ENCODE data around the gene PNLIPRP1. TPM values are rescaled to one million over a fixed set of nuclear protein-coding genes. Genes with fewer than 3 reads are reported as not detected.

Gene PNLIPRP1
- total RNA-seq, 1 experiment from 2014 or later = not detected

GRCh38 chr10:116565534-116565933 is 25.2 kb upstream of the PNLIPRP1 start:
- Histone ChIP-seq H3K79me2 (ENCODE audit: low read depth) (no peaks in the 10 kb centered on the region), H3K27me3 (ENCODE audit: insufficient read depth, low read depth) (peaks cover 15% of the 10 kb centered on the region; the same call in 1 of the 2 replicates), H3K9me3 (ENCODE audit: insufficient read depth, low read depth) (no peaks in the 10 kb centered on the region), H3K4me3 (no peak overlapping the region), H3F3A (ENCODE audit: insufficient read depth, low read depth) (no peaks in the 10 kb centered on the region), H3K27ac (no peak overlapping the region), H4K20me1 (ENCODE audit: insufficient read depth) (no peaks in the 10 kb centered on the region), H2AFZ (no peak overlapping the region), H3K4me2 (no peak overlapping the region), H3K4me1 (replicated peaks; ENCODE audit: insufficient read depth) (no peaks in the 10 kb centered on the region), H3K9me2 (ENCODE audit: insufficient read depth) (no peaks in the 10 kb centered on the region), H3K36me3 (ENCODE audit: low read depth) (no peaks in the 10 kb centered on the region)
- BruUV-seq (replicated peaks) = no TSS peak
- DNase-seq = no peak
- no peak for TF ChIP-seq CTCF (conservative IDR thresholded peaks at IDR 0.05)
- no peak for TF ChIP-seq EZH2 (IDR thresholded peaks at IDR 0.05; ENCODE audit: low read depth)
- intact Hi-C loops (cut with micrococcal nuclease; ENCODE audit: unreplicated experiment) = no loop called here
- POLR2A ChIA-PET (ENCODE audit: unreplicated experiment) = no interaction called here
- CTCF ChIA-PET = interaction anchor here (0.6 kb wide), 1 partner anchor 120 kb away, joined by 4 read pairs; no protein-coding TSS in a partner anchor

GRCh38 chr10:116566932-116567331 is 23.8 kb upstream of the PNLIPRP1 start:
- Histone ChIP-seq H3F3A (ENCODE audit: insufficient read depth, low read depth) (no peaks in the 10 kb centered on the region), H2AFZ (no peak overlapping the region), H4K20me1 (ENCODE audit: insufficient read depth) (no peaks in the 10 kb centered on the region), H3K9me2 (ENCODE audit: insufficient read depth) (no peaks in the 10 kb centered on the region), H3K79me2 (ENCODE audit: low read depth) (no peaks in the 10 kb centered on the region), H3K27me3 (ENCODE audit: insufficient read depth, low read depth) (peaks cover 13% of the 10 kb centered on the region; the same call in 1 of the 2 replicates), H3K27ac (no peak overlapping the region), H3K9me3 (ENCODE audit: insufficient read depth, low read depth) (no peaks in the 10 kb centered on the region), H3K4me1 (replicated peaks; ENCODE audit: insufficient read depth) (no peaks in the 10 kb centered on the region), H3K4me3 (no peak overlapping the region), H3K4me2 (no peak overlapping the region), H3K36me3 (ENCODE audit: low read depth) (no peaks in the 10 kb centered on the region)
- no TSS peak for BruUV-seq (replicated peaks)
- ChIA-PET CTCF (no interaction called here), POLR2A (ENCODE audit: unreplicated experiment) (no interaction called here)
- no peak for TF ChIP-seq CTCF (conservative IDR thresholded peaks at IDR 0.05)
- no peak for TF ChIP-seq EZH2 (IDR thresholded peaks at IDR 0.05; ENCODE audit: low read depth)
- intact Hi-C loops (cut with micrococcal nuclease; ENCODE audit: unreplicated experiment) = no loop called here
- no peak for DNase-seq

GRCh38 chr10:116567335-116567734 is 23.4 kb upstream of the PNLIPRP1 start:
- Histone ChIP-seq H3F3A (ENCODE audit: insufficient read depth, low read depth) (no peaks in the 10 kb centered on the region), H3K9me2 (ENCODE audit: insufficient read depth) (no peaks in the 10 kb centered on the region), H3K27me3 (ENCODE audit: insufficient read depth, low read depth) (0 out of 2 replicates have a peak, but pooled peaks cover 11% of the 10 kb centered on the region), H2AFZ (no peak overlapping the region), H4K20me1 (ENCODE audit: insufficient read depth) (no peaks in the 10 kb centered on the region), H3K9me3 (ENCODE audit: insufficient read depth, low read depth) (no peaks in the 10 kb centered on the region), H3K79me2 (ENCODE audit: low read depth) (no peaks in the 10 kb centered on the region), H3K36me3 (ENCODE audit: low read depth) (no peaks in the 10 kb centered on the region), H3K4me3 (no peak overlapping the region), H3K4me1 (replicated peaks; ENCODE audit: insufficient read depth) (no peaks in the 10 kb centered on the region), H3K27ac (no peak overlapping the region), H3K4me2 (no peak overlapping the region)
- TF ChIP-seq CTCF (conservative IDR thresholded peaks at IDR 0.05) (no peak), EZH2 (IDR thresholded peaks at IDR 0.05; ENCODE audit: low read depth) (no peak)
- no peak for DNase-seq
- ChIA-PET POLR2A (ENCODE audit: unreplicated experiment) (no interaction called here), CTCF (no interaction called here)
- no TSS peak for BruUV-seq (replicated peaks)
- intact Hi-C loops (cut with micrococcal nuclease; ENCODE audit: unreplicated experiment) = no loop called here
